Activated naive CD8-positive, alpha-beta T cell treated with anti-CD3 and anti-CD28 coated beads for 36 hours (primary cell): ENCODE data around the gene SPO11. TPM values are rescaled to one million over a fixed set of nuclear protein-coding genes. Genes with fewer than 3 reads are reported as not detected.
A peak's percentile ranks its signal among the peaks of the same experiment; 100 is the strongest.

ENCODE experiments used
- DNase-seq: peaks from one replicate; pipeline ENCODE4 v3.0.0; 2021
- H3K27ac Mint-ChIP-seq: one replicate; pipeline ENCODE4 v1.8.0; 2022; ENCODE audit warnings: mild to moderate bottlenecking, moderate library complexity, mixed read lengths
- H3K27me3 Mint-ChIP-seq: one replicate; pipeline ENCODE4 v1.8.0; 2022; ENCODE audit warnings: mild to moderate bottlenecking, mixed read lengths
- H3K36me3 Mint-ChIP-seq: one replicate; pipeline ENCODE4 v1.8.0; 2021; ENCODE audit warnings: mild to moderate bottlenecking, mixed read lengths
- H3K4me1 Mint-ChIP-seq: one replicate; pipeline ENCODE4 v1.8.0; 2021; ENCODE audit warnings: mixed read lengths
- H3K4me3 Mint-ChIP-seq: one replicate; pipeline ENCODE4 v1.8.0; 2022; ENCODE audit warnings: mild to moderate bottlenecking, moderate library complexity, mixed read lengths
- H3K9me3 Mint-ChIP-seq: one replicate; pipeline ENCODE4 v1.8.0; 2022; ENCODE audit warnings: mixed read lengths
- total RNA-seq, 2 experiments: library from RNA; stranded (reverse); gene quantifications; one replicate each; pipeline ENCODE4 v1.2.3, GENCODE V29; 2021

Gene SPO11
- total RNA-seq, 2 experiments from 2014 or later = not detected

DNA sequence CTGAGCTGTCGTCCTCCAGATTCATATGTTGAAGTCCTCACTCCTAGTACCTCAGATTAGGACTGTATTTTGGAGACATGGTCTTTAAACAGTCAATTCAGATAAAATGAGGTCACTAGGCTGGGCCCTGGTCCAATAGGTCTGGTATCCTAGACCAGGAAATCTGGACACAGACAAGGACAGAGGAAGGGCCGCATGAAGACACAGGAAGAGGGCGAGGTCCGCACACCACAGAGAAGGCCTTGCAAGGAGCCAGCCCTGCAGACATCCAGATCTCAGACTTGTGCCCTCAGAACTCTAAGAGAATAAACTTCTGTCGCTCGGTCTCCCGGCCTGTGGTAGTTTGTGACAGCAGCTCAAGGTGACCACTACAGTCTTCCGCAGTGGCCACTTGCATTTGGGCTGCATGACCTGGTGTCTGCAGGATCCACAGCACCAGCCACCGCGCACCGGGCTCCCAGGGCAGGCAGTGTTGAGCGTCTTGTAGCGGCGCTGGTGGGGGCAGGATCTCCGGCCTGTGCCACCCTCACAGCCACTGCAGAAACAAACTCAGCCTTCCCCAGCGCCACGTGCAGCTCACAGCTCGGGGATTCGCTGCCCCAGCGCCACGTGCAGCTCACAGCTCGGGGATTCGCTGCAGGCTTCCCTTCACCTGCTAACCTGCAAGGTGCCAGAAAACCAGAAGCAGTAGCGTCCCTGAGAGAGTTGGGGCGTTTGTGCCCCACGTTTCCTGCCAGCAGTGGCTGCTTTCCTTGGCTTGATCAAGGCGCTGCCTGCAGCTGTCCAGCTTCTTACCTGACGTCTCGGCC is 55.6 kb downstream of the SPO11 start:
- DNase-seq = no peak
- H3K9me3 Mint-ChIP-seq = no peaks in the 10 kb centered on the region
- no peak overlapping the region for H3K27ac Mint-ChIP-seq
- no peak overlapping the region for H3K4me3 Mint-ChIP-seq
- H3K36me3 Mint-ChIP-seq = no peaks in the 10 kb centered on the region
- peaks cover 21% of the 10 kb centered on the region for H3K4me1 Mint-ChIP-seq
- no peaks in the 10 kb centered on the region for H3K27me3 Mint-ChIP-seq

GRCh38 chr20:57385940-57386339 is 56.3 kb downstream of the SPO11 start:
- DNase-seq = no peak
- Mint-ChIP-seq H3K4me1 (peaks cover 26% of the 10 kb centered on the region), H3K4me3 (no peak overlapping the region), H3K27ac (no peak overlapping the region), H3K9me3 (no peaks in the 10 kb centered on the region), H3K27me3 (no peaks in the 10 kb centered on the region), H3K36me3 (no peaks in the 10 kb centered on the region)

DNA sequence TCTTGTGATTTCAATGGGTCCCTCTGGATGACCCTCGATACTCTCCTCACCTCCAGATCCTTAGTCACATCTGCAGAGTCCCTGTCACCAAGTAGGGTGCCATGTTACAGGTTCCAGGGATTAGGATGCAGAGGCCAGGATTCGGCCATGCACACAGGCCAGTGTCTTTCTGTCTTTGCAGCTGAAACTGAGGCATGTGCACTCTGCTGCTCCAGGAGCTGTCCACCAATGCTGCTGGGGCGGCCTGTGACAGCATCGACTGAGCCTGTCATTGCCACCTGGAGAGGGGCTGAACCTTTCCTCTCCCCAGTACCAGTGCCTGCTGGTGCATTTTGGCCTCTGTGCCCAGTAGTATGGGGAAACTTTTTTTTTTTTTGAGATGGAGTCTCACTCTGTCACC is 57.2 kb downstream of the SPO11 start:
- Mint-ChIP-seq H3K4me3 (no peak overlapping the region), H3K27me3 (no peaks in the 10 kb centered on the region), H3K9me3 (no peaks in the 10 kb centered on the region), H3K4me1 (peaks cover 22% of the 10 kb centered on the region), H3K36me3 (no peaks in the 10 kb centered on the region), H3K27ac (no peak overlapping the region)
- DNase-seq = no peak

- H3K9me3 Mint-ChIP-seq = no peaks in the 10 kb centered on the region
- H3K36me3 Mint-ChIP-seq = peaks cover 6% of the 10 kb centered on the region
- no peak overlapping the region for H3K27ac Mint-ChIP-seq
- no peak overlapping the region for H3K4me3 Mint-ChIP-seq
- no peak for DNase-seq
- H3K4me1 Mint-ChIP-seq = peaks cover 15% of the 10 kb centered on the region
- H3K27me3 Mint-ChIP-seq = no peaks in the 10 kb centered on the region
These were observed 57.9 kb downstream of the SPO11 start for GRCh38 chr20:57387463-57387862.

DNA sequence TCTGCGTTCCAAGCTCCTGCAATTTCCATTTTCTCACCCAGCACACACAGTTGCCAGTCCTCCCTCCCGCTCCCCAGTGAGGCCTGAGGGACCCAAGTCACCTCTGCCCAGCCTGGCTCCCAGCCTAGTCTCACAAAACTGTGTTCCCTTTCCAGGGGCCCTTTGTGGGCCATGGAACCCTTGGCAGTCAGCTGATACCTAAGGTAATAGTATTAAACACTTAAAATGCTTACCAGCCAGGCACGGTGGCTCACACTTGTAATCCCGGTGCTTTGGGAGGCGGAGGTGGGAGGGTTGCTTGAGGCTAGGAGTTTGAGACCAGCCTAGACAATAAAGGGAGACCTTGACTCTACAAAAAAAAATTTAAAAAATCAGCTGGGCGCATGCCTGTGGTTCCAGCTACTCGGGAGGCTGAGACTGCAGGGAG is 58.4 kb downstream of the SPO11 start:
- no peak overlapping the region for H3K4me3 Mint-ChIP-seq
- no peak for DNase-seq
- H3K36me3 Mint-ChIP-seq = peaks cover 11% of the 10 kb centered on the region
- H3K4me1 Mint-ChIP-seq = peaks cover 11% of the 10 kb centered on the region
- H3K9me3 Mint-ChIP-seq = no peaks in the 10 kb centered on the region
- no peak overlapping the region for H3K27ac Mint-ChIP-seq
- H3K27me3 Mint-ChIP-seq = no peaks in the 10 kb centered on the region

DNA sequence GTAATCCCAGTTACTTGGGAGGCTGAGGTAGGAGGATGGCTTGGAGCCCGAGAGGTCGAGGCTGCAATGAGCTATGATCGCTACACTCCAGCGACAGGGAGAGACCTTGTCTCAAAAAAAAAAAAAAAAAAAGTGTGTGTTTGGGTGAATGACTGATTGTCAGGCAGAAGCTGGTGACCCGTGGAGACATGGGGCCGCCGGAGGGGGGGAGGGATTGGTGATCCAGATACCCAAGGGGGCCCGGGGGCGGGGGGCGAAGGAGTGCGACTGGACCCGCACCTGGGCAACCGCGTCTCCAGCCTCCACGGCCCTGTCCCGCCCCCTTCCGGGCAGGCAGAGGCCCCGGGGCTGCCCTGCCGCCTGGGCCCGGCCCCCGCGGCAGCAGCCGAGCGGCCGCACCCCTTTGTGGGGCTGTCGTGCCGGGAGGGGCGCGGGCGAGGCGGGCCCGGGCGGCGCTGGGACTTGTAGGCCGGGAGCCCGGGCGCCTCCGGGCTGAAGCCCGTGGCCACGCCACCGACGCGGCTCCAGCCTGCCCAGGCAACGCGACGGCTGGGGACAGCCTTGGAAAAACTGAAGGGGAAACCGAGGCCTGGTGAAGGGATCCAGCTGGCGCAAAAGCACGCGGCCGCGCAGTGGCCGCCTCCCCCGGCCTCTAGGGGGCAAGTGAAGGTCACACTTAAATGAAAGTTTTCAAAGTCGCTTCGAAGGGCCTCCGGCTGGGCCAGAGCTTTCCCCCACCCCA is 59.5 kb downstream of the SPO11 start:
- H3K27me3 Mint-ChIP-seq = no peaks in the 10 kb centered on the region
- peak overlapping the region; percentile 99 for H3K27ac Mint-ChIP-seq
- peaks cover 23% of the 10 kb centered on the region for H3K4me1 Mint-ChIP-seq
- peak; percentile 80 for DNase-seq
- peaks cover 22% of the 10 kb centered on the region for H3K36me3 Mint-ChIP-seq
- H3K9me3 Mint-ChIP-seq = no peaks in the 10 kb centered on the region
- peak overlapping the region; percentile 90 for H3K4me3 Mint-ChIP-seq

DNA sequence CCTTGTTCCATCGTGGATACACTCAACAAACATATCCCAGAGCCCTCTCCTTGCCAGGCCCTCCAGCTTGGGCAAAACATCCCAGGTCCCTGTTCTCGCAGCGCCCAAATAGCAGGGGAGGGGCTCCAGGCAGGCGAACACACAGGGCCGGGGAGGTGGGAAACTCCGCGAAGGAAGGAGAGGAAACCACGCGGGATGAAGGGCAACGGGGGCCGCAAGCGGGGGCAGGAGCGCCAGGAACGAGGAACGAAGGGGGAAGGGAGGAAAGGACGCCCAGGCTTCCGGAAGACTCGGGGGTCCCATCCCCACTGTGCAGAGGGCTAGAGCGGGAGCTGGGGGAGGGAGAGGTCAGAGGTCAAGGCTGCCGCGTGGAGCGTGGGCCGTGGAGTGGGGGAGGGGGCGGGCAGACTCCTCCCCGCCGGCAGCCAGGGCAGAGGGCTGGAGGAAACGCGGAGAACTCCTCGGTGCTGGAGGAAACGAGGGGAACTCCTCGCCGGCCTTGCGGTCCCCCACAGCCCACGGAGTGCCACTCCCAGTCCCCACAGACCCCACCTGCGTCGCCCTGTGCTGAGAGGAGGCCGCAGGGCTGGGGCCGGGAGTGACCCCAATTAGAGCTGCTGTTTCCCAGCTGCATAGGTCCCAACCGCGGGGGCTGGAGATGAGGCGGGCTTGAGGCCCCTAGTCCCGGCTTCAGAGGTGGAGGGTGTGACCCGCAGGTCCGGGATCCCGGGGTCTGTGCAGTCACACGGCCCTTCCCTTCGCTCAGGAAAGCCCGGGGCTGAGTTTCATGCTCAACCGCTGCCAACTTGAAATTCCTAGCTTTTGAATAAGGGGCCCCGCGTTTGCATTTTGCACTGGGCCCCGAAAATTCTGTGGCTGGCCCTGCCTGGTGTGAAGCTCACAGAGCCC is 60.3 kb downstream of the SPO11 start:
- Mint-ChIP-seq H3K4me3 (peak overlapping the region; percentile 90), H3K27me3 (no peaks in the 10 kb centered on the region), H3K27ac (peak overlapping the region; percentile 99), H3K9me3 (no peaks in the 10 kb centered on the region), H3K4me1 (peaks cover 30% of the 10 kb centered on the region), H3K36me3 (peaks cover 30% of the 10 kb centered on the region)
- DNase-seq = peak; percentile 76

GRCh38 chr20:57390604-57391438 is 61.2 kb downstream of the SPO11 start, which contains the start of gene RBM38:
RBM38 (plus strand) TSS chr20:57391396; CDS start chr20:57391582, 186 bp downstream.
- Mint-ChIP-seq H3K27me3 (no peaks in the 10 kb centered on the region), H3K4me3 (peak within 1 kb of the TSS; percentile 98), H3K4me1 (peaks cover 36% of the 10 kb centered on the region), H3K9me3 (no peaks in the 10 kb centered on the region), H3K27ac (peak within 1 kb of the TSS; percentile 99), H3K36me3 (peaks cover 35% of the 10 kb centered on the region)
- DNase-seq = peak; percentile 87

DNA sequence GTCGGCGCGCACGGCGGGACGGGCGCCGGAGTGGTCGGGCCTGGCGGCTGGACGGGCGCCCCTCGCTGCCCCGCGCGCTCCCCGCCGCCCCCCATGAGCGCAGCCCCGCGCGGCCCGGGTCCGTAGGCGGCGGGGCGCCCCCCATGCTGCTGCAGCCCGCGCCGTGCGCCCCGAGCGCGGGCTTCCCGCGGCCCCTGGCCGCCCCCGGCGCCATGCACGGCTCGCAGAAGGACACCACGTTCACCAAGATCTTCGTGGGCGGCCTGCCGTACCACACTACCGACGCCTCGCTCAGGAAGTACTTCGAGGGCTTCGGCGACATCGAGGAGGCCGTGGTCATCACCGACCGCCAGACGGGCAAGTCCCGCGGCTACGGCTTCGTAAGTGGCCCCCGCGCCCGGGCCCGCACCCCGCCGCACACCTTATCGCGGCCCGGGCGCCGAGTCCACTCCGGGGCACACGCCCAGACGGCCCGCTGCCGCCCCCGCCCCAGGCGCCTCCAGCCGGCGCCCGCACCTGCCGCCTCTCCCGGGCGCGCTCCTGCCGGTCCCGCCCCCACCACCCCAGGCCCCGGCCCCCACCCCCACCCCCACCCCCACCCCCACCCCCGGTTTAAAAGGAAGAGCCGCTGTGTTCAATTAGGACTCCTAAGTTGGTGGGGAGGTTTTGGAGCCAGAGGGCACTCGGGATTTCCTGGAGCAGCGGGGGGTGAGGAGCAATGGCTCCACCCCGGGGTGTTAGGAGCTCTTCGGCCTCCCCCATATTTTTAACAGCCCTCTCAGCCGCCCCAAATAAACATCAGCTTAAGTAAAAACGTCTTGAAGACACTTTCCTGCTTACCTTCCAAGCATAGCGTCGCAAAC is 62.1 kb downstream of the SPO11 start:
- peaks cover 43% of the 10 kb centered on the region for H3K4me1 Mint-ChIP-seq
- no peaks in the 10 kb centered on the region for H3K27me3 Mint-ChIP-seq
- no peaks in the 10 kb centered on the region for H3K9me3 Mint-ChIP-seq
- H3K27ac Mint-ChIP-seq = peak overlapping the region; percentile 96
- H3K36me3 Mint-ChIP-seq = peaks cover 42% of the 10 kb centered on the region
- DNase-seq = peak; percentile 49
- peak overlapping the region; percentile 98 for H3K4me3 Mint-ChIP-seq

DNA sequence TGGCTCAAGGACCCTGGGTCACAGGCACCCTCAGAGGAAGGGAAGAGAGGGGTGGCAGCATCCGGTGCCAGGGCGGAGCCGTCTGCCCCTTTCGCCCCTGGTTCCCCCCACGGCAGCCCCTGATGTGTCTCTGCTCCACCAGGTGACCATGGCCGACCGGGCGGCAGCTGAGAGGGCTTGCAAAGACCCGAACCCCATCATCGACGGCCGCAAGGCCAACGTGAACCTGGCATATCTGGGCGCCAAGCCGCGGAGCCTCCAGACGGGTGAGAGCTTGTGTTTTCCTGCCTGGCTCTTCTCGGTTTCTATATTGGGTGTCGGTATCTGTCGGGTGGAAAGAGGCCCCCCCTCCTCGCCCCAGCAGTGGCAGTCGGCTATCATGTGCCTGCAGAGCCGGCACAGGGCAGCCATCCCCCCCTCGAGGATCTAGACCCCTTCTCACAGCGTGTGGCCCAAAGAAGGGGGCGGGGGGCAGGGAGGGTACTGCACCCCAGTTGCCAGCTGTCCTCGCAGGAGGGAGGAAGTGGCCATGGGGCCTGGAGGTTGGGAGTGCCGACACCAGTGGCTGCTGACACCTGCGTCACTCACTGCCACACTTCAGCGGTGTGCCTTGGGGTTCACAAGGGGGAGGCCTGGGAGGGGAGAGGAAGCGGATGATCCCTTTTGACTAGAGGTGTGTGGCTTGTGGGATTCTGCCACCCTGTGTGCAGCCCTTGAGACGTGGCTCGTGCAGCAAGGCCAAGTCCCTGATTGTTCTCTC is 63.1 kb downstream of the SPO11 start:
- Mint-ChIP-seq H3K36me3 (peaks cover 53% of the 10 kb centered on the region), H3K27me3 (no peaks in the 10 kb centered on the region), H3K9me3 (no peaks in the 10 kb centered on the region), H3K4me3 (peak overlapping the region; percentile 98), H3K4me1 (peaks cover 54% of the 10 kb centered on the region), H3K27ac (peak overlapping the region; percentile 96)
- peak; percentile 78 for DNase-seq
